OCI-LY1 (cell line): ENCODE measurements around the gene CDKAL1.
A peak's percentile ranks its signal among the peaks of the same experiment; 100 is the strongest.

ENCODE experiments used
- H2AFZ ChIP-seq: fragments of 200-600 bp; sonication (generic), shearing (Covaris generic); 2 replicates; pipeline ENCODE4 v1.6.0; 2014; ENCODE audit warnings: antibody characterized with exemption, mild to moderate bottlenecking, low read length
- H3F3A ChIP-seq: fragments of 200-600 bp; sonication (generic), shearing (Covaris generic); 2 replicates; pipeline ENCODE4 v1.6.0; 2014; ENCODE audit warnings: mild to moderate bottlenecking, antibody characterized with exemption, low read length, moderate library complexity; ENCODE audit not compliant: insufficient read depth
- H3K27ac ChIP-seq: fragments of 200-600 bp; sonication (generic); 2 replicates; pipeline ENCODE4 v1.5.1; 2014; ENCODE audit warnings: low read length, mixed run types, mild to moderate bottlenecking, low read depth; ENCODE audit not compliant: poor library complexity, severe bottlenecking
- H3K27me3 ChIP-seq: fragments of 200-600 bp; sonication (generic); 2 replicates; pipeline ENCODE4 v1.6.0; 2014; ENCODE audit warnings: antibody characterized with exemption, mild to moderate bottlenecking, low read length, moderate library complexity; ENCODE audit not compliant: insufficient read depth
- H3K36me3 ChIP-seq: fragments of 200-600 bp; sonication (generic); 2 replicates; pipeline ENCODE4 v1.6.1; 2014; ENCODE audit warnings: mild to moderate bottlenecking, antibody characterized with exemption, low read length, moderate library complexity, mixed read lengths; ENCODE audit not compliant: insufficient read depth
- H3K4me1 ChIP-seq: fragments of 200-600 bp; sonication (generic); 2 replicates; pipeline ENCODE4 v1.5.1; 2014; ENCODE audit warnings: mild to moderate bottlenecking, low read length, moderate library complexity; ENCODE audit not compliant: insufficient read depth, severe bottlenecking
- H3K4me2 ChIP-seq: fragments of 200-600 bp; sonication (generic), shearing (Covaris generic); 2 replicates; pipeline ENCODE4 v1.6.1; 2014; ENCODE audit warnings: low read length
- H3K4me3 ChIP-seq: fragments of 200-600 bp; sonication (generic); 2 replicates; pipeline ENCODE4 v1.5.1; 2014; ENCODE audit warnings: low read length, low read depth, mild to moderate bottlenecking, mixed read lengths; ENCODE audit not compliant: poor library complexity, severe bottlenecking
- H3K79me2 ChIP-seq: fragments of 200-600 bp; shearing (Covaris generic); 2 replicates; pipeline ENCODE4 v1.6.1; 2016; ENCODE audit warnings: mixed run types, low read length, mixed read lengths; ENCODE audit not compliant: insufficient read depth
- H3K9ac ChIP-seq: fragments of 200-600 bp; sonication (generic), shearing (Covaris generic); 2 replicates; pipeline ENCODE4 v1.6.1; 2014; ENCODE audit warnings: mild to moderate bottlenecking, low read length, mixed read lengths
- H3K9me2 ChIP-seq: fragments of 200-600 bp; sonication (generic), shearing (Covaris generic); 2 replicates; pipeline ENCODE4 v1.6.1; 2014; ENCODE audit warnings: low read depth, mild to moderate bottlenecking, low read length, mixed read lengths
- H3K9me3 ChIP-seq: fragments of 200-600 bp; shearing (Covaris generic); 2 replicates; pipeline ENCODE4 v1.6.1; 2014; ENCODE audit warnings: low read length, mixed read lengths
- H4K20me1 ChIP-seq: fragments of 200-600 bp; sonication (generic), shearing (Covaris generic); 2 replicates; pipeline ENCODE4 v1.6.0; 2016; ENCODE audit warnings: mild to moderate bottlenecking, low read length; ENCODE audit not compliant: insufficient read depth
- EZH2 ChIP-seq: fragments of 200-600 bp; sonication (generic), shearing (Covaris generic); IDR thresholded peaks from 2 replicates; pipeline ENCODE4 v1.8.0; 2017; ENCODE audit warnings: borderline replicate concordance, mixed run types, mild to moderate bottlenecking, antibody characterized with exemption, low read length, moderate library complexity, mixed read lengths
- TF ChIP-seq, protein P1 (sequence below): fragments of 200-600 bp; sonication (generic), shearing (Covaris generic); IDR thresholded peaks from 2 replicates; pipeline ENCODE4 v1.5.1; 2017; ENCODE audit warnings: mild to moderate bottlenecking, antibody characterized with exemption, low read length, moderate library complexity, mixed read lengths

The CDKAL1 gene

GRCh38 chr6:20875369-20875963 lies 341.2 kb downstream of the CDKAL1 start:
- H3K79me2 ChIP-seq, result no peaks in the 10 kb centered on the region
- H3K27ac ChIP-seq, result no peak overlapping the region
- H3K9ac ChIP-seq, result no peak overlapping the region
- no peak overlapping the region for H3K4me3 ChIP-seq
- no peak overlapping the region for H3K4me2 ChIP-seq
- TF ChIP-seq, protein P1, sequence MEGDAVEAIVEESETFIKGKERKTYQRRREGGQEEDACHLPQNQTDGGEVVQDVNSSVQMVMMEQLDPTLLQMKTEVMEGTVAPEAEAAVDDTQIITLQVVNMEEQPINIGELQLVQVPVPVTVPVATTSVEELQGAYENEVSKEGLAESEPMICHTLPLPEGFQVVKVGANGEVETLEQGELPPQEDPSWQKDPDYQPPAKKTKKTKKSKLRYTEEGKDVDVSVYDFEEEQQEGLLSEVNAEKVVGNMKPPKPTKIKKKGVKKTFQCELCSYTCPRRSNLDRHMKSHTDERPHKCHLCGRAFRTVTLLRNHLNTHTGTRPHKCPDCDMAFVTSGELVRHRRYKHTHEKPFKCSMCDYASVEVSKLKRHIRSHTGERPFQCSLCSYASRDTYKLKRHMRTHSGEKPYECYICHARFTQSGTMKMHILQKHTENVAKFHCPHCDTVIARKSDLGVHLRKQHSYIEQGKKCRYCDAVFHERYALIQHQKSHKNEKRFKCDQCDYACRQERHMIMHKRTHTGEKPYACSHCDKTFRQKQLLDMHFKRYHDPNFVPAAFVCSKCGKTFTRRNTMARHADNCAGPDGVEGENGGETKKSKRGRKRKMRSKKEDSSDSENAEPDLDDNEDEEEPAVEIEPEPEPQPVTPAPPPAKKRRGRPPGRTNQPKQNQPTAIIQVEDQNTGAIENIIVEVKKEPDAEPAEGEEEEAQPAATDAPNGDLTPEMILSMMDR, result peak; percentile 30; the same call in 1 of the 2 replicates
- TF ChIP-seq EZH2, result no peak
- H3K27me3 ChIP-seq, result no peaks in the 10 kb centered on the region
- H3K9me3 ChIP-seq, result no peaks in the 10 kb centered on the region
- no peaks in the 10 kb centered on the region for H3F3A ChIP-seq
- H4K20me1 ChIP-seq, result no peaks in the 10 kb centered on the region
- no peaks in the 10 kb centered on the region for H3K36me3 ChIP-seq
- H3K4me1 ChIP-seq, result no peaks in the 10 kb centered on the region
- no peak overlapping the region for H2AFZ ChIP-seq
- H3K9me2 ChIP-seq, result no peaks in the 10 kb centered on the region

GRCh38 chr6:20876036-20876435 lies 341.8 kb downstream of the CDKAL1 start:
- Histone ChIP-seq H3K27me3 (no peaks in the 10 kb centered on the region), H3K79me2 (no peaks in the 10 kb centered on the region), H3K4me3 (no peak overlapping the region), H3K36me3 (no peaks in the 10 kb centered on the region), H4K20me1 (no peaks in the 10 kb centered on the region), H3K4me1 (no peaks in the 10 kb centered on the region), H3K9me2 (no peaks in the 10 kb centered on the region), H3K27ac (no peak overlapping the region), H3F3A (no peaks in the 10 kb centered on the region), H3K4me2 (no peak overlapping the region), H3K9me3 (no peaks in the 10 kb centered on the region), H2AFZ (no peak overlapping the region), H3K9ac (no peak overlapping the region)
- no peak for TF ChIP-seq EZH2
- TF ChIP-seq, protein P1, result no peak

DNA sequence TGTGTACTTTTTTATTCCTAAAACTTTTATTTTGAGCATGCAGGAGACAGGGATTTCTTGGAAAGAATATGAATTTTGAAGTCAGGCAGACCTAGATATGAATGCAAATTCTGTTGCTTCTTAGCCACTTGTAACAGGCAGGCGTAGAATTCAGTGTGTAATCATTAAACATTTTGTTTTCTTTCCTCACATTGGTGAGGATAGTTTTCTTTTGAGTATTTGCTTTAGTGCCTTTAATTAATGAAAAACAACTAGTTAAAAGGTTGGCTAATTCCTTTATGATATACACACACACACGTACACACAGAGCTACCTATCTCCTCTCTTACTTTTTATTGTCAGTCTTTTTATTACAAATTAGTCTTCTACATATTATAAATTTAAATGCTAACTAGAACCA lies 342.3 kb downstream of the CDKAL1 start:
- Histone ChIP-seq H3K79me2 (no peaks in the 10 kb centered on the region), H3F3A (no peaks in the 10 kb centered on the region), H3K9me3 (no peaks in the 10 kb centered on the region), H3K4me1 (no peaks in the 10 kb centered on the region), H3K9ac (no peak overlapping the region), H3K27ac (no peak overlapping the region), H3K4me2 (no peak overlapping the region), H2AFZ (no peak overlapping the region), H3K9me2 (no peaks in the 10 kb centered on the region), H4K20me1 (no peaks in the 10 kb centered on the region), H3K27me3 (no peaks in the 10 kb centered on the region), H3K36me3 (no peaks in the 10 kb centered on the region), H3K4me3 (no peak overlapping the region)
- TF ChIP-seq, protein P1, result no peak
- no peak for TF ChIP-seq EZH2
